ENCODE measurements around the gene IFI6. TPM values are rescaled to one million over a fixed set of nuclear protein-coding genes. Genes with fewer than 3 reads are reported as not detected.

Gene IFI6
- total RNA-seq, 1 experiment from 2014 or later = 4.3 TPM

DNA sequence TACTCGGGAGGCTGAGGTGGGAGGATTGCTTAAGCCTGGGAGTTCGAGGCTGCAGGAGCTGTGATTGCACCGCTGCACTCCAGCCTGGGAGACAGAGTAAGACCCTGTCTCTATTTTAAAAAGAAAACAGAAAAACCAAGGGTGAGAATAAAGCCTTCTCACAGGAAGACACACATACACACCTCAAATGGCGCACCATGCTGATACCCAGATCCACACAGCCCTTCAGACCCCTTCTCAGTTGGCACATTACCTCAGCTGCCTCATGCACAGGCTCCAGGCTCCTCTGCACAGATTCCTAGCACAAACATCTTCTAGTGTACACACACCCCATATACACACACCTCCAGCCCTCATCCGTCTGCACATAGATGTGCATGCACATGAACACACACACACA is 44.9 kb downstream of the IFI6 start:
- no peak for DNase-seq
- Histone ChIP-seq H3K18ac (ENCODE audit: insufficient read length, low read depth, low read length) (no peak overlapping the region), H3K56ac (ENCODE audit: insufficient read length, low read depth, low read length) (no peak overlapping the region), H2BK15ac (ENCODE audit: low read depth, low read length) (no peak overlapping the region), H3K4me2 (ENCODE audit: insufficient read depth, insufficient read length, low read length) (no peak overlapping the region), H3K27ac (ENCODE audit: insufficient read length, low read depth, low read length) (no peak overlapping the region), H3K23me2 (ENCODE audit: insufficient read length, low read depth, low read length, poor library complexity, severe bottlenecking) (no peaks in the 10 kb centered on the region), H3K14ac (ENCODE audit: insufficient read depth, low read length) (no peak overlapping the region), H4K20me1 (ENCODE audit: control insufficient read depth, insufficient read depth, insufficient read length) (no peaks in the 10 kb centered on the region), H2BK120ac (ENCODE audit: low read depth, low read length, poor library complexity, severe bottlenecking) (no peak overlapping the region), H3K9me3 (ENCODE audit: control insufficient read depth, low read depth, low read length) (no peaks in the 10 kb centered on the region), H4K5ac (ENCODE audit: insufficient read length, low read depth, low read length) (no peak overlapping the region), H3K9ac (ENCODE audit: extremely low read depth, insufficient read length, low read length) (no peak overlapping the region), H3K4me1 (ENCODE audit: insufficient read depth, low read length) (peaks cover 11% of the 10 kb centered on the region; the same call in 1 of the 2 replicates), H4K91ac (ENCODE audit: insufficient read length, low read depth, low read length) (no peak overlapping the region), H3K79me1 (ENCODE audit: insufficient read depth, low read depth, low read length, poor library complexity, severe bottlenecking) (no peaks in the 10 kb centered on the region), H3T11ph (ENCODE audit: low read length) (no peak overlapping the region), H3K23ac (ENCODE audit: insufficient read length, low read depth, low read length) (no peak overlapping the region), H4K8ac (replicated peaks; ENCODE audit: insufficient read length, low read depth, low read length) (no peak overlapping the region), H3K79me2 (ENCODE audit: insufficient read depth, low read length) (no peaks in the 10 kb centered on the region), H3K4ac (ENCODE audit: low read depth, low read length) (no peak overlapping the region), H2BK20ac (ENCODE audit: low read depth, low read length, poor library complexity, severe bottlenecking) (no peak overlapping the region), H3K27me3 (ENCODE audit: insufficient read depth, low read length) (no peaks in the 10 kb centered on the region), H2AFZ (ENCODE audit: low read length) (no peak overlapping the region), H2AK5ac (ENCODE audit: insufficient read length, low read length) (no peak overlapping the region), H2BK5ac (ENCODE audit: insufficient read length, low read length) (no peak overlapping the region), H2BK12ac (ENCODE audit: insufficient read length, low read depth, low read length) (no peak overlapping the region)
- Mint-ChIP-seq H3K9me3 (no peaks in the 10 kb centered on the region; a peak in 1 of 5 replicates), H3K27ac (no peak overlapping the region), H3K4me1 (peaks cover 34 to 42% of the 10 kb centered on the region in 2 experiments), H3K36me3 (ENCODE audit: insufficient read depth in 1 of 3, low read depth in 3 of 3) (no peaks in the 10 kb centered on the region; a peak in 1 of 7 replicates), H3K27me3 (ENCODE audit: low read depth) (no peaks in the 10 kb centered on the region), H3K4me3 (no peak overlapping the region)
- TF ChIP-seq, protein P1, sequence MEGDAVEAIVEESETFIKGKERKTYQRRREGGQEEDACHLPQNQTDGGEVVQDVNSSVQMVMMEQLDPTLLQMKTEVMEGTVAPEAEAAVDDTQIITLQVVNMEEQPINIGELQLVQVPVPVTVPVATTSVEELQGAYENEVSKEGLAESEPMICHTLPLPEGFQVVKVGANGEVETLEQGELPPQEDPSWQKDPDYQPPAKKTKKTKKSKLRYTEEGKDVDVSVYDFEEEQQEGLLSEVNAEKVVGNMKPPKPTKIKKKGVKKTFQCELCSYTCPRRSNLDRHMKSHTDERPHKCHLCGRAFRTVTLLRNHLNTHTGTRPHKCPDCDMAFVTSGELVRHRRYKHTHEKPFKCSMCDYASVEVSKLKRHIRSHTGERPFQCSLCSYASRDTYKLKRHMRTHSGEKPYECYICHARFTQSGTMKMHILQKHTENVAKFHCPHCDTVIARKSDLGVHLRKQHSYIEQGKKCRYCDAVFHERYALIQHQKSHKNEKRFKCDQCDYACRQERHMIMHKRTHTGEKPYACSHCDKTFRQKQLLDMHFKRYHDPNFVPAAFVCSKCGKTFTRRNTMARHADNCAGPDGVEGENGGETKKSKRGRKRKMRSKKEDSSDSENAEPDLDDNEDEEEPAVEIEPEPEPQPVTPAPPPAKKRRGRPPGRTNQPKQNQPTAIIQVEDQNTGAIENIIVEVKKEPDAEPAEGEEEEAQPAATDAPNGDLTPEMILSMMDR (conservative IDR thresholded peaks at IDR 0.05) = no peak
- WGBS (ENCODE audit: extremely low coverage, insufficient read length, low lambda C conversion rate) = no CpG with 5 or more reads among the region's 5 CpGs

Data from H9 (cell line).